Epithelial cell of esophagus (primary cell): ENCODE results near the gene ENTPD7.

Experiments used
- DNase-seq: peaks from one replicate; pipeline ENCODE4 v3.0.0; 2010; ENCODE audit warnings: low read depth
- H3K4me3 ChIP-seq: 2 replicates; pipeline ENCODE4 v1.5.1; 2011; ENCODE audit warnings: mild to moderate bottlenecking, low read length, control low read depth
- CTCF ChIP-seq: IDR thresholded peaks from 2 replicates; pipeline ENCODE4 v1.5.1; 2011; ENCODE audit warnings: low read depth, mild to moderate bottlenecking, low read length, control low read depth, inconsistent platforms; ENCODE audit not compliant: insufficient read depth; ENCODE audit errors: missing control alignments

Gene ENTPD7

GRCh38 chr10:99659031-99659867 is at the start of gene ENTPD7:
ENTPD7 (plus strand) TSS chr10:99659509; CDS start chr10:99659957, 448 bp downstream.
- DNase-seq, result peak; percentile 99
- peak; percentile 30 for TF ChIP-seq CTCF
- H3K4me3 ChIP-seq, result peak within 1 kb of the TSS; percentile 53

- no peak for DNase-seq
- H3K4me3 ChIP-seq, result no peak overlapping the region
- no peak for TF ChIP-seq CTCF
These were observed 49.1 kb upstream of the ENTPD7 start for GRCh38 chr10:99610221-99610620.

- no peak for TF ChIP-seq CTCF
- no peak overlapping the region for H3K4me3 ChIP-seq
- no peak for DNase-seq
These were observed 48.0 kb upstream of the ENTPD7 start for GRCh38 chr10:99611326-99611725.

- TF ChIP-seq CTCF, result peak; percentile 78
- DNase-seq, result peak; percentile 72
- no peak overlapping the region for H3K4me3 ChIP-seq
These were observed 47.0 kb upstream of the ENTPD7 start for GRCh38 chr10:99612167-99612831.

GRCh38 chr10:99615426-99615825 is 43.9 kb upstream of the ENTPD7 start:
- TF ChIP-seq CTCF, result no peak
- no peak for DNase-seq

GRCh38 chr10:99617696-99618095 is 41.6 kb upstream of the ENTPD7 start:
- DNase-seq, result no peak
- TF ChIP-seq CTCF, result no peak
- H3K4me3 ChIP-seq, result peak overlapping the region; percentile 87

More at GRCh38 chr10:99615426-99615825, 43.9 kb upstream of the ENTPD7 start:
- H3K4me3 ChIP-seq, result no peak overlapping the region
